ENCODE measurements around the gene ADAMTS3. TPM values are rescaled to one million over a fixed set of nuclear protein-coding genes. Genes with fewer than 3 reads are reported as not detected.
A peak's percentile ranks its signal among the peaks of the same experiment; 100 is the strongest.

Gene ADAMTS3
- total RNA-seq, 1 donor from 2014 or later: 0.89 TPM

DNA sequence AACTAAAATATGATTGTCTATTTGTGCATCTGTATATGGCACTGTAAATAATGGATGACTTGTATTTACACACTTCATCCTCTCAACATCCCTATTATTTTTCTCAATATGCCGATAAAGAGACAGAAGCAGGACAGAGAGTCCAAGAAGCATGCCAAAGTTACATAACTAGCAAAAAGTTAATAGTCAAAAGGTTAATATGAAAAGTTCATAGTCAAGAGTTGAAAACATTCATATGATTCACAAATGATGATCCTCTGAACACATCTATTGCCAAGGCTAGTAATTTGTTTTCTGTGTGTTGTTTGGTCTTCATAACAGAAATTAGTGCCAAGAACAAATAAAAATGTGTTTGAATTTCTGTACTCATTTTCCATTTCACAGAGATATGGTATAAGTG is 231.0 kb downstream of the ADAMTS3 start:
- Mint-ChIP-seq H3K4me3 (ENCODE audit: low read depth) (no peak overlapping the region), H3K36me3 (ENCODE audit: insufficient read depth) (no peaks in the 10 kb centered on the region), H3K4me1 (ENCODE audit: low read depth) (no peaks in the 10 kb centered on the region), H3K27ac (no peak overlapping the region), H3K9me3 (ENCODE audit: low read depth) (no peaks in the 10 kb centered on the region), H3K27me3 (no peaks in the 10 kb centered on the region)
- TF ChIP-seq, protein P1, sequence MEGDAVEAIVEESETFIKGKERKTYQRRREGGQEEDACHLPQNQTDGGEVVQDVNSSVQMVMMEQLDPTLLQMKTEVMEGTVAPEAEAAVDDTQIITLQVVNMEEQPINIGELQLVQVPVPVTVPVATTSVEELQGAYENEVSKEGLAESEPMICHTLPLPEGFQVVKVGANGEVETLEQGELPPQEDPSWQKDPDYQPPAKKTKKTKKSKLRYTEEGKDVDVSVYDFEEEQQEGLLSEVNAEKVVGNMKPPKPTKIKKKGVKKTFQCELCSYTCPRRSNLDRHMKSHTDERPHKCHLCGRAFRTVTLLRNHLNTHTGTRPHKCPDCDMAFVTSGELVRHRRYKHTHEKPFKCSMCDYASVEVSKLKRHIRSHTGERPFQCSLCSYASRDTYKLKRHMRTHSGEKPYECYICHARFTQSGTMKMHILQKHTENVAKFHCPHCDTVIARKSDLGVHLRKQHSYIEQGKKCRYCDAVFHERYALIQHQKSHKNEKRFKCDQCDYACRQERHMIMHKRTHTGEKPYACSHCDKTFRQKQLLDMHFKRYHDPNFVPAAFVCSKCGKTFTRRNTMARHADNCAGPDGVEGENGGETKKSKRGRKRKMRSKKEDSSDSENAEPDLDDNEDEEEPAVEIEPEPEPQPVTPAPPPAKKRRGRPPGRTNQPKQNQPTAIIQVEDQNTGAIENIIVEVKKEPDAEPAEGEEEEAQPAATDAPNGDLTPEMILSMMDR (IDR thresholded peaks at IDR 0.05; ENCODE audit: unreplicated experiment): no peak
- DNase-seq (ENCODE audit: low spot score, unreplicated experiment): no peak

DNA sequence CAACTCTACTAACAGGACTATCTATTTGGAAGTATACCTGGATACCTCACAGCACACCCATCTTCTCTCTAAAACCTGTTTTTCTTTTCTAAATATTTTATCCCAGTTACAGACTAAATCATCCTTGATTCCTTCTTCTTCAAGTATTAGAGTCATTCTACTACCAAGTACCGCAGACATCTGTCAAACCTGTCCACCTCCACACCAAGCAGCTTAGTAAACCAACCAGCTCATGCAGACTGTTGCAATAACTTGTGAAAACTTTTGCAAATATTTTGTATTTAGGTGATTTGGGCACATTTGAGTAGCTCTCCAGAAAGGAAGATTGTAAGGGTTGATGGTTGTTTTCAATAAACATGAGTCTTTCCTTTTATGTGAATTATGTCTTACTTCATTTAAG is 238.6 kb downstream of the ADAMTS3 start:
- Mint-ChIP-seq H3K27ac (no peak overlapping the region), H3K4me3 (ENCODE audit: low read depth) (no peak overlapping the region), H3K9me3 (ENCODE audit: low read depth) (no peaks in the 10 kb centered on the region), H3K27me3 (no peaks in the 10 kb centered on the region), H3K36me3 (ENCODE audit: insufficient read depth) (no peaks in the 10 kb centered on the region), H3K4me1 (ENCODE audit: low read depth) (no peaks in the 10 kb centered on the region)
- TF ChIP-seq, protein P1 (IDR thresholded peaks at IDR 0.05; ENCODE audit: unreplicated experiment): no peak
- no peak for DNase-seq (ENCODE audit: low spot score, unreplicated experiment)

DNA sequence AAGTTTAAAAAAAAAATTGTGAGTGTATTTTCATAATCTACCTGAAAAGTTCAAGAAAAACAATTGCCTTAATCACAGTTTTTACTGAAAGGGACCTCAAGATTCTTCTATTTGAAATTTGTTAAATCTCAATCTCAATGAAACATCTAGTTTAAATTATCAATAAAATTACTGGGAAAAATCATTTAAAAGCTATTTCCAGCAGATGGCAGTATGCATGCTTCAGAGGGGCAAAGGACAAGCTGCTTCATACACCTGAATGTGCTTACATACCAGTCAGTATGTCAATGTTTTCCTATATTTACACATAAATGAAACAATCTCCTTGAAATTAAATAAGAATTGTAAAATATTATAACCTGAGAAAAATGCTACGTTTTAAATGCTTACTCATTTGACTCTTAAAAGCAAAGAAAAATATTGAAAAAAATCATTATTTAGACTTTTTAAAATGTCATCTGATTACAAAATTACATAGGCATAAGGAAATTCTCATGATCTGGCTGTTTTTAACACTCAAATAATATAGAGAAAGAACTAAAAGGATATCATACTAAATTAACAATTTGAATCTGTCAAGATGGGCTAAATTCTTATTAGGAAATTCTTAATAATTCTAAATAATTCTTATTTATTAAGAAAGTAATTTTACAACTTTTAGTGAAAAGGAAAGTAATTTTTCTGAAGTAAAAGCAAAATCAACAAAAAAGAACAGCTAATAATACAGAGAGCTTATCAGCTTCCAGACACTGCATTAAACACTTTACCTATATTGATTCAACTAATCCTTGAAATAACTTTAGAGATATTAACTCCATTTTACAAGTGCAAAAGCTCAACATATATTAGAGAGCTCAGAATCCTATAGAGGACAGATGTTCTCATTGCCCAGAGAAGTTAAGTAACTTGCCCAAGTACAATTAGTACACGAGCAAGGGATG is 242.1 kb downstream of the ADAMTS3 start:
- Mint-ChIP-seq H3K27me3 (no peaks in the 10 kb centered on the region), H3K36me3 (ENCODE audit: insufficient read depth) (no peaks in the 10 kb centered on the region), H3K4me3 (ENCODE audit: low read depth) (no peak overlapping the region)

DNA sequence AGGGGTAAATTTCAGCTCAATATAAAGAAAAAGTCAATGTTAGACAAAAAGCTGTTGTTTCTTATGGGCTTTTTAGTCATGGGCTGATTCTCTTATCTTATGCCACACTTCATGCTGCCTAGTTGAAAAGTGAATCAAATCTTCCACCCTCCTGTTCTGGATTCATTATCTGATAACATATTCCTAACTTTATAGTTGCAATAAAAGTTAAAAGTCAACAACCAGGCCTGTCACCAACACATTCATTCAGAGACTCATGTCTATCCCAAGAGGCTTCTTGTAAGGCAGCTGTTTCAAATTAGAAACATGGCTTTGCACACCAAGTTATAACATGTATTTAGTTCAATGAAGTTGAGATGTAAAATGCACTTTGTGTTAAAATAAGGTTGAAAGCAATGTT is 243.8 kb downstream of the ADAMTS3 start:
- Mint-ChIP-seq H3K27me3 (no peaks in the 10 kb centered on the region), H3K36me3 (ENCODE audit: insufficient read depth) (no peaks in the 10 kb centered on the region), H3K27ac (no peak overlapping the region), H3K4me1 (ENCODE audit: low read depth) (no peaks in the 10 kb centered on the region), H3K9me3 (ENCODE audit: low read depth) (no peaks in the 10 kb centered on the region), H3K4me3 (ENCODE audit: low read depth) (no peak overlapping the region)
- TF ChIP-seq, protein P1 (IDR thresholded peaks at IDR 0.05; ENCODE audit: unreplicated experiment): no peak
- DNase-seq (ENCODE audit: low spot score, unreplicated experiment): no peak

More for the DNA sequence above, 242.1 kb downstream of the ADAMTS3 start:
- Mint-ChIP-seq H3K4me1 (ENCODE audit: low read depth) (no peaks in the 10 kb centered on the region), H3K27ac (no peak overlapping the region), H3K9me3 (ENCODE audit: low read depth) (no peaks in the 10 kb centered on the region)
- DNase-seq (ENCODE audit: low spot score, unreplicated experiment): no peak
- TF ChIP-seq, protein P1 (IDR thresholded peaks at IDR 0.05; ENCODE audit: unreplicated experiment): peak; percentile 80

DNA sequence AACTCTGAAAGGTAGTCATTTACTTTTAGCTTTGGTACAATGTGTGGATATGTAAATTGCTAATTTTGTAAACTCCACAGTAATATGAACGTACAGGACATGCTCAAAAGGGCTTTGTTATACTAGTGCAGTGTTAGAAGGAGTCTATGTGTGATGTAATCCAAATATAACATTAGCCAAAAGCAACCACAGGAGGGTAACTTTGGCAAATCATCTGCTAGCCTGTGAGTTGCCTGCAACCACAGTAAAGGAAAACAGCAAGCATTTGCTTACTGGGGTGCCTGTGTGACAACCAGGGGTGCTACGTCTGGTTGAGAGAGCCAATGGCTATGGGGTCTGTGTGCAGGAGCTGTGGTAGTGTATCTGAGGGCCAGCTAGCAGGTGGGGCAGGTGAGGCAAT is 245.8 kb downstream of the ADAMTS3 start:
- TF ChIP-seq, protein P1 (IDR thresholded peaks at IDR 0.05; ENCODE audit: unreplicated experiment): no peak
- H3K36me3 Mint-ChIP-seq (ENCODE audit: insufficient read depth): no peaks in the 10 kb centered on the region
- H3K27ac Mint-ChIP-seq: no peak overlapping the region
- H3K4me1 Mint-ChIP-seq (ENCODE audit: low read depth): no peaks in the 10 kb centered on the region
- no peaks in the 10 kb centered on the region for H3K9me3 Mint-ChIP-seq (ENCODE audit: low read depth)
- no peaks in the 10 kb centered on the region for H3K27me3 Mint-ChIP-seq
- no peak overlapping the region for H3K4me3 Mint-ChIP-seq (ENCODE audit: low read depth)
- DNase-seq (ENCODE audit: low spot score, unreplicated experiment): no peak

Data from progenitor cell of endocrine pancreas (in vitro differentiated cells).